Bronchial epithelial cell (primary cell): ENCODE results near the gene OR1K1. TPM values are rescaled to one million over a fixed set of nuclear protein-coding genes. Genes with fewer than 3 reads are reported as not detected.

Experiments
- DNase-seq: peaks from one replicate; pipeline ENCODE4 v3.0.0-alpha.2; 2010; ENCODE audit warnings: low read depth
- FAIRE-seq: peaks from 2 replicates; lab custom pipeline; 2011; peaks lifted over from hg19 to GRCh38; lab: Jason Lieb, UNC
- H3K27me3 ChIP-seq: 2 replicates; pipeline ENCODE4 v1.5.1; 2011; ENCODE audit warnings: low read length; ENCODE audit not compliant: control insufficient read depth, insufficient read depth
- H3K36me3 ChIP-seq: 2 replicates; pipeline ENCODE4 v1.5.1; 2011; ENCODE audit warnings: low read length; ENCODE audit not compliant: control insufficient read depth, insufficient read depth
- H3K4me3 ChIP-seq: 2 replicates; pipeline ENCODE4 v1.5.1; 2011; ENCODE audit warnings: mild to moderate bottlenecking, low read depth, low read length, control low read depth
- CTCF ChIP-seq: IDR thresholded peaks from 2 replicates; pipeline ENCODE4 v1.5.1; 2011; ENCODE audit warnings: mild to moderate bottlenecking, moderate library complexity, low read length, control low read depth, inconsistent platforms; ENCODE audit not compliant: insufficient read depth, severe bottlenecking
- total RNA-seq: library from RNA; depleted of rRNA; stranded (reverse); fragments of >200 nt; gene quantifications from 2 replicates; pipeline ENCODE4 v1.2.1, GENCODE V29; 2014

OR1K1 gene
- total RNA-seq, 1 donor from 2014 or later: not detected

- no peak for TF ChIP-seq CTCF
- H3K36me3 ChIP-seq: peaks cover 2% of the 10 kb centered on the region
- no peak for FAIRE-seq
- no peak overlapping the region for H3K4me3 ChIP-seq
- H3K27me3 ChIP-seq: no peaks in the 10 kb centered on the region
- DNase-seq: no peak
These were observed 48.5 kb downstream of the OR1K1 start for GRCh38 chr9:122848256-122848943.

Other genes starting within 250 kb of the OR1K1 start
- gene OR1N2, start 247.0 kb upstream of the OR1K1 start, total RNA-seq: not detected in 2 replicates
- not detected in 2 replicates for gene OR1L8, start 216.7 kb upstream of the OR1K1 start, total RNA-seq
- gene OR1Q1, start 185.4 kb upstream of the OR1K1 start, total RNA-seq: not detected in 2 replicates
- gene OR1B1, start 142.5 kb upstream of the OR1K1 start, total RNA-seq: not detected in 2 replicates
- gene OR1L1, start 138.4 kb upstream of the OR1K1 start, total RNA-seq: not detected in 2 replicates
- not detected in 2 replicates for gene OR1L3, start 125.0 kb upstream of the OR1K1 start, total RNA-seq
- gene OR1L4, start 76.1 kb upstream of the OR1K1 start, total RNA-seq: not detected in 2 replicates
- gene OR1L6, start 57.8 kb upstream of the OR1K1 start, total RNA-seq: not detected in 2 replicates
- gene OR5C1, start 11.2 kb upstream of the OR1K1 start, total RNA-seq: not detected in 2 replicates
- 31.4 and 31.6 TPM in 2 replicates for gene PDCL, start 28.5 kb downstream of the OR1K1 start, total RNA-seq
- gene RC3H2, start 105.2 kb downstream of the OR1K1 start, total RNA-seq: 43.2 and 63.6 TPM in 2 replicates
- gene ZBTB6, start 113.2 kb downstream of the OR1K1 start, total RNA-seq: 14.3 and 15.3 TPM in 2 replicates
- 2.3 and 2.4 TPM in 2 replicates for gene ZBTB26, start 131.4 kb downstream of the OR1K1 start, total RNA-seq
- gene RABGAP1, start 140.9 kb downstream of the OR1K1 start, total RNA-seq: 31.9 and 69.1 TPM in 2 replicates
- 1.3 and 1.8 TPM in 2 replicates for gene GPR21, start 233.5 kb downstream of the OR1K1 start, total RNA-seq